Measurements from ENCODE around the gene KCNK1. TPM values are rescaled to one million over a fixed set of nuclear protein-coding genes. Genes with fewer than 3 reads are reported as not detected.

The KCNK1 gene
- total and polyA plus RNA-seq, 12 donors = 0.83 to 9.7 (median 3.7) TPM

- Histone ChIP-seq H3K27me3 (no peaks in the 10 kb centered on the region), H3K4me3 (no peak overlapping the region), H3K9me3 (replicated peaks in 1 of 3) (no peaks in the 10 kb centered on the region), H3K36me3 (replicated peaks in 1 of 2) (no peaks in the 10 kb centered on the region), H3K4me1 (replicated peaks in 1 of 2) (no peaks in the 10 kb centered on the region), H3K27ac (no peak overlapping the region)
- WGBS, 4 donors = 84 to 93% (median 90%) methylated on average over 4 of the region's 4 CpGs
- DNase-seq = no peak
- TF ChIP-seq POLR2A (IDR thresholded peaks at IDR 0.05) (no peak), CTCF (IDR thresholded peaks at IDR 0.05) (no peak)
- intact Hi-C loops (cut with DNase I) = no loop called here
Measured at GRCh38 chr1:233627823-233628222, 13.9 kb downstream of the KCNK1 start.

- H3K4me1 ChIP-seq (replicated peaks in 1 of 2) = no peaks in the 10 kb centered on the region
- no peaks in the 10 kb centered on the region for H3K27me3 ChIP-seq
- no peak for TF ChIP-seq POLR2A (IDR thresholded peaks at IDR 0.05)
- no peak for TF ChIP-seq CTCF (IDR thresholded peaks at IDR 0.05)
- intact Hi-C loops (cut with DNase I) = no loop called here
- no peak for DNase-seq
- no peaks in the 10 kb centered on the region for H3K9me3 ChIP-seq (replicated peaks in 1 of 3)
- 94 to 97% (median 94%) methylated on average over 19 of the region's 19 CpGs for WGBS, 4 donors
- no peaks in the 10 kb centered on the region for H3K36me3 ChIP-seq (replicated peaks in 1 of 2)
- no peak overlapping the region for H3K27ac ChIP-seq
- H3K4me3 ChIP-seq = no peak overlapping the region
Measured at GRCh38 chr1:233629305-233629935, 15.5 kb downstream of the KCNK1 start.

GRCh38 chr1:233631810-233632405 is 18.0 kb downstream of the KCNK1 start:
- 85 to 91% (median 87%) methylated on average over 6 of the region's 6 CpGs for WGBS, 4 donors

GRCh38 chr1:233632436-233632835 is 18.5 kb downstream of the KCNK1 start:
- no peak for DNase-seq
- H3K27ac ChIP-seq = no peak overlapping the region
- intact Hi-C loops (cut with DNase I) = no loop called here
- H3K4me1 ChIP-seq (replicated peaks in 1 of 2) = no peaks in the 10 kb centered on the region
- 73 to 83% (median 79%) methylated on average over 3 of the region's 3 CpGs for whole genome bisulfite sequencing, 4 donors
- no peaks in the 10 kb centered on the region for H3K27me3 ChIP-seq
- no peaks in the 10 kb centered on the region for H3K36me3 ChIP-seq (replicated peaks in 1 of 2)
- TF ChIP-seq POLR2A (IDR thresholded peaks at IDR 0.05) (no peak), CTCF (IDR thresholded peaks at IDR 0.05) (no peak)
- no peak overlapping the region for H3K4me3 ChIP-seq
- no peaks in the 10 kb centered on the region for H3K9me3 ChIP-seq (replicated peaks in 1 of 3)

More at GRCh38 chr1:233631810-233632405, 18.0 kb downstream of the KCNK1 start:
- intact Hi-C loops (cut with DNase I) = no loop called here
- H3K27ac ChIP-seq = no peak overlapping the region
- H3K9me3 ChIP-seq (replicated peaks in 1 of 3) = no peaks in the 10 kb centered on the region
- H3K4me3 ChIP-seq = no peak overlapping the region
- no peak for TF ChIP-seq POLR2A (IDR thresholded peaks at IDR 0.05)
- no peaks in the 10 kb centered on the region for H3K27me3 ChIP-seq
- H3K36me3 ChIP-seq (replicated peaks in 1 of 2) = no peaks in the 10 kb centered on the region
- no peaks in the 10 kb centered on the region for H3K4me1 ChIP-seq (replicated peaks in 1 of 2)
- DNase-seq = no peak
